CD4-positive, alpha-beta T cell treated with Interleukin-6 for 4 hours (primary cell): ENCODE measurements around the gene SLC25A52.
"Not testable (repeated sequence)": the region's sequence is repeated elsewhere in the genome, so short reads cannot be mapped to it uniquely, and the experiment has no call there.

Source experiments
- DNase-seq: peaks from one replicate; pipeline ENCODE4 v3.0.0-alpha.2; 2020; ENCODE audit warnings: mixed read lengths

SLC25A52 gene

DNA sequence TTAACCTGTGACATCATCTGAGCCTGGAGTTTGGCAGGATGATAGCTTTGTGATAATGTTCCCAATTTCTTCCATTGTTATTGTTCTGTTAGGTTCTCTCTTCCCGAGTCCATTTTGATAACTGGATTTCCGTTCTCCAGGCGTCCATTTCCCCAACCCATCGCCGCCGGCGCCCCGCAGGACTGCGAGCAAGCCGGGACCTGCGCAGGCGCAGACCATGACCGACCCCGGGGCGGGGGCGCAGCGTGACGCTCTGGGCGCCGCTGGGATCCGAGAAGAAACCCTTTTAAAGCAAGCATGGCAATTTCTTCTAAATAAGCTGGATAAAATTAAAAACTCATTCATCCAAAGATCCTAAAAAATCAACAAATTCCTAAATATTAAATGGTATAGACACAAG lies at the start of gene SLC25A52:
SLC25A52 (minus strand) TSS at position 186 of the 400 bp plus-strand sequence. CDS start 219 bp downstream, outside the sequence.
- no peak for DNase-seq

DNA sequence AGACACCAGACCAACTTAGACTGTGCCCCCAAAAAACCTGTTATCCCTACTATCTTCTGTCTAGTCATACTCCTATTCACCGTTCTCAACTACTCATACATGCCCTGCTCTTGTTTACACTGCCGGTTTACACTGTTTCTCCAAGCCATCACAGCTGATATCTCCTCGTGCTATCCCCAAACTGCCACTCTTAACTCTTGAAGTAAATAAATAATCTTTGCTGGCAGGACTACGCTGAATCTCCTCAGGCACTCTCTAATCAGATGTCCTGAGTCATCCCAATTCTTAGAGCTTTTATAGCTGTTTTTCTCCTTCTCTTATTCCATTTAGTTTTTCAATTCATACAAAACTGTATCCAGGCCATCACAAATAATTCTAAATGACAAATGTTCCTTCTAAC lies 48.4 kb upstream of the SLC25A52 start:
- not testable (repeated sequence) for DNase-seq

- DNase-seq, result no peak
These were observed 40.4 kb upstream of the SLC25A52 start for GRCh38 chr18:31801078-31801477.

- DNase-seq, result not testable (repeated sequence)
These were observed 38.6 kb upstream of the SLC25A52 start for GRCh38 chr18:31799257-31799656.

- no peak for DNase-seq
These were observed 37.7 kb upstream of the SLC25A52 start for GRCh38 chr18:31798399-31798798.

GRCh38 chr18:31795747-31796146 lies 35.1 kb upstream of the SLC25A52 start:
- DNase-seq, result no peak

- no peak for DNase-seq
These were observed 32.9 kb upstream of the SLC25A52 start for GRCh38 chr18:31793531-31793930.

DNA sequence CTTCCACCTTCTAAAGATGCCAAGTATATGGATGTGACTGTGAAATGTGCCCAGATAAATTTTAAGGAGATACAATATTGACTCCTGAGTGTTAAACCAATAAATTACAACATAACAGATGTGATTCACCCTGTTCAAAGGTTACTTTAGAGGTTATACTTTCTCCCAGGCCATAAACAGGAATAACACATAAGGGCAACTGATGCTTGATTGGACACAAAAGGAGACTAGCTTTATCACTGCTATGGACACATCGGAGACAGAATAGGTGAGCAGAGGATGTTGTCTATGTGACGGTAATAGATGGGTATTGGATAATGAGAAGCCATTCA lies 31.9 kb upstream of the SLC25A52 start:
- no peak for DNase-seq

DNA sequence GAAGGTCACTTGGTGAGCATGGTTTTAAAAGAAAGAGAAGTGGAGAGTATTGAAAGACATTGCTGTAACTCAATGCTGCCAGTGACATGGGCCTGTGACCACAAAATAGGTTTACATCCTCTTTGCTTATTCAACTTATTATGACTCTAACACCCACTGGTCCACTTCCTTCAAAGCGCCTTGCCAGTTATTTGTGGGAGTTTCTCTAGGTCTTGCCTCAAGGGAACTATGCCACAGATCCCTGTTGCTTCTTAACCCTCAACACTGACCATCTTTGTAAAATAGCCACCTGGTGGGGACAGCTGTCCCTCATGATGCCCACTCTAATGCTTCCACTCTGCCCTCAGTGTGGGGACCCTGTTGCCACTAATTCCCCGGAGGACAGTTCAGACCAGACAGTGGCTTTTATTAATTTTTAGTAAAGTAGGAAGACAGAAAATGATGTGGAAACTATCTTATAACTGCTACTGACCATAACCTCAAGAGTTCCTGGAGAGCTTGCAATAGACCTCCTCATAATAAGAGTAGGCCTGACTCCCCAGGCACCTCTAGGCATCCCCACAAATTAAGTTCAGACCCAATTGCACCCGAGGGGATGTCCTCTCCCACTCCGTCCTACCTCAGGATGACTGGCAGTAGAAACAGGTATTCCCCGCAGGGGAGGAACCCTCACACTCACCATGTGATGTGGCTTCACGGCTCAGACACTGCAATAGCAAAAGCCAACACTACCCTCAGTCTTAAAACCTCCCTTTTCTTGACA lies 31.3 kb upstream of the SLC25A52 start:
- DNase-seq, result no peak

DNA sequence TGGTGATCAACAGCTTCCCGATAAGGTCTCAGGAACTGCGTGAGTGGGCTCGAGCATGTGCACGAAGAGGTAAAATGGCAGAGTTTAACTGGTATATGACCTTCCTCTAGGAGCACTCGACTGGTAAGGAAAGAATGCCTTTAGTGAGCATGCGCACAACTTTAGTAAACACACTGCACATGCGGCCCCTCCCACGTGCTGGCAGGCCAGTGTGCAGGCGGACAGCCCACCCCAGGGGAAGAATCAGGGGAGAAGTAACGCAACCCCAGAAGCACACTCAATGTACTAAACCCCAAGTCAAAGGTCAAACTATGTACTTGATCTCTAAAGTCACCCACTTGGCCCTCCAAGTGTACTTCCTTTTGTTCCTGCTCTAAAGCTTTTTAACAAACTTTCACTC lies 28.7 kb upstream of the SLC25A52 start:
- DNase-seq, result no peak

GRCh38 chr18:31783059-31783458 lies 22.4 kb upstream of the SLC25A52 start:
- DNase-seq, result no peak

- DNase-seq, result no peak
These were observed 17.8 kb upstream of the SLC25A52 start for GRCh38 chr18:31778391-31778950.

GRCh38 chr18:31776093-31776492 lies 15.4 kb upstream of the SLC25A52 start:
- DNase-seq, result no peak

GRCh38 chr18:31774962-31775361 lies 14.3 kb upstream of the SLC25A52 start:
- DNase-seq, result no peak

GRCh38 chr18:31774477-31774785 lies 13.8 kb upstream of the SLC25A52 start:
- DNase-seq, result no peak

DNA sequence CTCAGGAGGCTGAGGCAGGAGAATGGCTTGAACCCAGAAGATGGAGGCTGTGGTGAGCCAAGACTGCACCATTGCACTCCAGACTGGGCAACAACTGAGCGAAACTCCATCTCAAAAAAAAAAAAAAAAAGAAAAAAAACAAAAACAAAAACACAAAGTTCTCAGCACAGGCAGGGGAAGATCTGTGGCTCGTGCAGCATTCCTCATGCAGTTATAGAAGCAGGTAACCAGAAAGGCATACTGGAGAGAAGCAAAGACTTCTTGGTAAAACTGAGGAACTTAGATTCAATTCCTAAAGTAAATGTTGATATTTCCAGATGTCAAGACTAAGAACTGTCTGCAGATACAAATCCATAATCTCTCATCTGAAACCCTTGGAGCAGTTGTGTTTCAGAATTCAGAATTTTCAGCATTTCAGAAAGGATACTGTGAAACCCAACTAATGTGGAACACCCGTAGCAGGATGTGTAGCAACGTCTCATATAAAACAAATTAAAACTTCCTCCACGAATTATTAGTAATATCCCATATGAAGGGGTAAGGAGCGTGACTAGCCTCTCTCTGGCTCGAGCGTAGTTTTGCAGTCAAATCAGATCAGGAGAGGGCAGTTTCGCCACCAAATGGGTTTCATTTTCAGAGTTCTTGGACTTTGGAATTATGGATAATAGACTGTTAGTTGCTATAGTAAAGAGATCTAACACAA lies 13.2 kb upstream of the SLC25A52 start:
- DNase-seq, result no peak

DNA sequence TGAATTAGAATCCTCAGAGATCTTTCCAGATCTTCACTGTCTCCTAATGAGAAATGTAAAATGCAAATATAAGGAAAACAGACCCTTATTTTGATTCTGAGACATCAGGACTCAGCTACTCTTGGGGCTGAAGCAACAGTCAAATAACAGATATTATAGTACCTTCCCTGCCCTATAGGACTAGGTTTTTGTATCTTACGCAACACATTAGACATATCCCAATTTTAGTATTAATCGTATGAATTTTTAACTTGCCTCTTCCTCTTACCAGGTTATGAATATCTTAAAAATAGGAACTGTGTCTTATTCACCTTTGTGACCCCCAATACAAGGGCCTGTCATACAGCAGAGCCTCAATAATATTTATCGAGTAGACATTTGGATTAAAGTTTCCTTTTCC lies 12.0 kb upstream of the SLC25A52 start:
- DNase-seq, result no peak

- DNase-seq, result no peak
These were observed 10.4 kb downstream of the SLC25A52 start for GRCh38 chr18:31750273-31750672.

DNA sequence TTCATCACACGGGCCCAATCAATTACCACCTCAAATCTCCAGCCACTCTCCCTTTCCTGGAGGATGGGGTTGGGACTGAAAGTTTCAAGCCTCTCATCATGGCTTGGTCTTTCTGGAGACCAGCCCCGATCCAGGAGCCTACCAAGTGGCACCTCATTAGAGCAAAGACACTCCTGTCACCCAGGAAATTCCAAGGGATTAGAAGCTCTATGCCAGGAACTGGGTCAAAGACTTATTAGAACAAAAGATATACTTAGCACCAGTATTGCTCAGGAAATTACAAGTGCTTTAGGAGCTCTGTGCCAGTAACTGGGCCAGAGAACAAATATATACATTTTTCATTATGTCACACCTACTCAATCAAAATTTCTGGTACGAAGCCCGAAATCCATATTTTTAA lies 14.3 kb downstream of the SLC25A52 start:
- no peak for DNase-seq

- DNase-seq, result no peak
These were observed 16.2 kb downstream of the SLC25A52 start for GRCh38 chr18:31744321-31745067.

- not testable (repeated sequence) for DNase-seq
These were observed 17.1 kb downstream of the SLC25A52 start for GRCh38 chr18:31743600-31743999.

GRCh38 chr18:31741097-31741735 lies 19.5 kb downstream of the SLC25A52 start:
- peak; percentile 61 for DNase-seq

GRCh38 chr18:31740180-31740579 lies 20.5 kb downstream of the SLC25A52 start:
- no peak for DNase-seq
